Uterus (tissue), 2 donors: Measurements from ENCODE around the gene BICD2.

ENCODE experiments used
- CTCF ChIP-seq, 4 experiments: fragments of 200-600 bp in 2 of 4; fragments of 450-650 bp in 2 of 4; sonication (generic) in 2 of 4; IDR thresholded peaks; one replicate each; pipeline ENCODE4 v1.5.1; 2016 to 2019; ENCODE audit warnings: antibody characterized with exemption in 4 of 4, mild to moderate bottlenecking in 2 of 4, moderate library complexity in 1 of 4
- POLR2A ChIP-seq, 2 donors: fragments of 450-650 bp; IDR thresholded peaks; one replicate each; pipeline ENCODE4 v1.6.1; 2016; ENCODE audit warnings: antibody characterized with exemption in 2 of 2, mild to moderate bottlenecking in 1 of 2, moderate library complexity in 1 of 2

GRCh38 chr9:92734931-92735635 is 29.6 kb downstream of the BICD2 start:
- no peak for TF ChIP-seq CTCF (IDR thresholded peaks at IDR 0.05)
- TF ChIP-seq POLR2A (IDR thresholded peaks at IDR 0.05) = no peak
